PC-3 (cell line): ENCODE results near the gene PELI2. TPM values are rescaled to one million over a fixed set of nuclear protein-coding genes. Genes with fewer than 3 reads are reported as not detected.

Experiments used
- ATAC-seq: fragments of 200-7000 bp; cut with Tn5 transposase; 2 replicates; pipeline ENCODE4 v1.9.1; 2020; ENCODE audit warnings: mild to moderate bottlenecking, moderate library complexity
- BruUV-seq: library from RNA; stranded (reverse); fragments of 400-500 nt; replicated peaks from 2 replicates; lab custom pipeline; 2021; lab: Mats Ljungman, UMichigan
- CTCF ChIA-PET: fragments of 300-600 bp; sonication (Branson Sonifier 250); formaldehyde crosslinking; loops from one replicate; lab custom pipeline; 2022; ENCODE audit warnings: antibody characterized with exemption; lab: Charles Lee
- POLR2A ChIA-PET: fragments of 300-600 bp; sonication (Branson Sonifier 250); formaldehyde crosslinking; loops from one replicate; lab custom pipeline; 2022; ENCODE audit warnings: antibody characterized with exemption; ENCODE audit not compliant: unreplicated experiment; lab: Charles Lee
- DNase-seq: peaks from one replicate; pipeline ENCODE4 v3.0.0-alpha.2; 2015
- H2AFZ ChIP-seq: fragments of 300-600 bp; sonication (generic); 2 replicates; pipeline ENCODE4 v1.6.0; 2016; ENCODE audit warnings: antibody characterized with exemption, low read length
- H3F3A ChIP-seq: fragments of 300-600 bp; sonication (generic); one replicate; pipeline ENCODE4 v1.6.0; 2017; ENCODE audit warnings: antibody characterized with exemption, low read length, control low read depth, mild to moderate bottlenecking; ENCODE audit not compliant: unreplicated experiment
- H3K27ac ChIP-seq: fragments of 300-600 bp; sonication (generic); 2 replicates; pipeline ENCODE4 v1.5.1; 2016; ENCODE audit warnings: mild to moderate bottlenecking, low read length
- H3K27me3 ChIP-seq: fragments of 300-600 bp; sonication (generic); 2 replicates; pipeline ENCODE4 v1.6.1; 2016; ENCODE audit warnings: low read length, mixed read lengths
- H3K36me3 ChIP-seq: fragments of 300-600 bp; sonication (generic); 2 replicates; pipeline ENCODE4 v1.6.1; 2016; ENCODE audit warnings: low read depth, mixed run types, low read length, mixed read lengths
- H3K4me1 ChIP-seq: fragments of 300-600 bp; sonication (generic); 2 replicates; pipeline ENCODE4 v1.5.1; 2016; ENCODE audit warnings: low read length; ENCODE audit not compliant: insufficient read depth
- H3K4me2 ChIP-seq: fragments of 300-600 bp; sonication (generic); 2 replicates; pipeline ENCODE4 v1.6.0; 2016; ENCODE audit warnings: low read length
- H3K4me3 ChIP-seq: fragments of 300-600 bp; sonication (generic); 2 replicates; pipeline ENCODE4 v1.5.1; 2016; ENCODE audit warnings: mild to moderate bottlenecking, low read length, mixed read lengths
- H3K79me2 ChIP-seq: fragments of 300-600 bp; sonication (generic); 2 replicates; pipeline ENCODE4 v1.6.1; 2017; ENCODE audit warnings: low read length, mixed read lengths
- H3K9ac ChIP-seq: fragments of 300-600 bp; sonication (generic); 2 replicates; pipeline ENCODE4 v1.6.0; 2016; ENCODE audit warnings: mild to moderate bottlenecking, low read length
- H3K9me2 ChIP-seq: fragments of 300-600 bp; sonication (generic); replicated peaks from 2 replicates; pipeline ENCODE4 v1.6.1; 2016; ENCODE audit warnings: mixed run types, low read length, mixed read lengths
- H3K9me3 ChIP-seq: fragments of 300-600 bp; sonication (generic); 2 replicates; pipeline ENCODE4 v1.6.1; 2016; ENCODE audit warnings: low read length, mixed read lengths
- H4K20me1 ChIP-seq: fragments of 300-600 bp; sonication (generic); 2 replicates; pipeline ENCODE4 v1.6.1; 2016; ENCODE audit warnings: low read length, mixed read lengths
- EZH2 ChIP-seq: fragments of 300-600 bp; sonication (generic); IDR thresholded peaks from one replicate; pipeline ENCODE4 v1.6.1; 2017; ENCODE audit warnings: antibody characterized with exemption, mild to moderate bottlenecking, low read length; ENCODE audit not compliant: unreplicated experiment
- EZH2phosphoT487 ChIP-seq: fragments of 300-600 bp; sonication (generic); IDR thresholded peaks from 2 replicates; pipeline ENCODE4 v1.6.1; 2018; ENCODE audit warnings: mild to moderate bottlenecking, antibody characterized with exemption, low read length, borderline replicate concordance
- intact Hi-C: fragments of 100-400 bp; cut with micrococcal nuclease; formaldehyde crosslinking; loops from 2 replicates; pipeline ENCODE4 v1.9.0; 2023
- total RNA-seq: library from RNA; depleted of rRNA; stranded (reverse); fragments of >200 nt; gene quantifications from 2 replicates; pipeline ENCODE4 v1.2.3, GENCODE V29; 2014
- TF ChIP-seq, protein P1 (sequence below): fragments of 300-600 bp; sonication (generic); conservative IDR thresholded peaks from 2 replicates; pipeline ENCODE4 v1.5.1; 2017; ENCODE audit warnings: antibody characterized with exemption, low read depth, mild to moderate bottlenecking, low read length

Gene PELI2
- total RNA-seq, 1 experiment from 2014 or later = 0.11 TPM

DNA sequence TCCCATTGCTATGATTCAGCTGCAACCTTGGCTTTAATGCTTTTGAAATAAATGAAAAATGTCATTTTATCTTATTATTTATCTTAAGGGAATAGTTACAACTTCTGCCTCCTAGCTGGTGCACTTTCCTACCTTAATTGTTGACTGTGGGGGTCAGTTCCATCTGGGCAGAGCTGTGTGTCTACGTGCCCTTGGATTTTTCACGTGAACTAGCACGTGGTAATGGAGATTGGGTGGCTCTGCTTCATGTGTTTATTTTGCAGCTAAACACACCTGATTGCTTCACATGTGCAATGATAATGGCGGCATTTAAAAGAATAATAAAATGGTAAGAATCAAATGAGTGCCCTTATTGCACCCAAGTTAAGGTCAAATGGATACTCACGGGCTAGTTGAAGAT lies 10.6 kb upstream of the PELI2 start:
- H3K27ac ChIP-seq = no peak overlapping the region
- H3K9me3 ChIP-seq = no peaks in the 10 kb centered on the region
- H3K36me3 ChIP-seq = no peaks in the 10 kb centered on the region
- no peaks in the 10 kb centered on the region for H3K4me1 ChIP-seq
- no TSS peak for BruUV-seq
- no peak overlapping the region for H3K4me3 ChIP-seq
- no peak overlapping the region for H3K9ac ChIP-seq
- H3K4me2 ChIP-seq = no peak overlapping the region
- TF ChIP-seq, protein P1, sequence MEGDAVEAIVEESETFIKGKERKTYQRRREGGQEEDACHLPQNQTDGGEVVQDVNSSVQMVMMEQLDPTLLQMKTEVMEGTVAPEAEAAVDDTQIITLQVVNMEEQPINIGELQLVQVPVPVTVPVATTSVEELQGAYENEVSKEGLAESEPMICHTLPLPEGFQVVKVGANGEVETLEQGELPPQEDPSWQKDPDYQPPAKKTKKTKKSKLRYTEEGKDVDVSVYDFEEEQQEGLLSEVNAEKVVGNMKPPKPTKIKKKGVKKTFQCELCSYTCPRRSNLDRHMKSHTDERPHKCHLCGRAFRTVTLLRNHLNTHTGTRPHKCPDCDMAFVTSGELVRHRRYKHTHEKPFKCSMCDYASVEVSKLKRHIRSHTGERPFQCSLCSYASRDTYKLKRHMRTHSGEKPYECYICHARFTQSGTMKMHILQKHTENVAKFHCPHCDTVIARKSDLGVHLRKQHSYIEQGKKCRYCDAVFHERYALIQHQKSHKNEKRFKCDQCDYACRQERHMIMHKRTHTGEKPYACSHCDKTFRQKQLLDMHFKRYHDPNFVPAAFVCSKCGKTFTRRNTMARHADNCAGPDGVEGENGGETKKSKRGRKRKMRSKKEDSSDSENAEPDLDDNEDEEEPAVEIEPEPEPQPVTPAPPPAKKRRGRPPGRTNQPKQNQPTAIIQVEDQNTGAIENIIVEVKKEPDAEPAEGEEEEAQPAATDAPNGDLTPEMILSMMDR = no peak
- TF ChIP-seq EZH2phosphoT487 (no peak), EZH2 (no peak)
- H3F3A ChIP-seq = no peaks in the 10 kb centered on the region
- ChIA-PET POLR2A (no interaction called here), CTCF (interaction anchor here (1.1 kb wide), 1 partner anchor 400 kb away, joined by 3 read pairs; no protein-coding TSS in a partner anchor)
- no peaks in the 10 kb centered on the region for H3K79me2 ChIP-seq
- ATAC-seq = no peak
- H2AFZ ChIP-seq = no peak overlapping the region
- H4K20me1 ChIP-seq = no peaks in the 10 kb centered on the region
- DNase-seq = no peak
- peaks cover 82% of the 10 kb centered on the region for H3K27me3 ChIP-seq
- intact Hi-C loops = no loop called here
- H3K9me2 ChIP-seq = no peaks in the 10 kb centered on the region

DNA sequence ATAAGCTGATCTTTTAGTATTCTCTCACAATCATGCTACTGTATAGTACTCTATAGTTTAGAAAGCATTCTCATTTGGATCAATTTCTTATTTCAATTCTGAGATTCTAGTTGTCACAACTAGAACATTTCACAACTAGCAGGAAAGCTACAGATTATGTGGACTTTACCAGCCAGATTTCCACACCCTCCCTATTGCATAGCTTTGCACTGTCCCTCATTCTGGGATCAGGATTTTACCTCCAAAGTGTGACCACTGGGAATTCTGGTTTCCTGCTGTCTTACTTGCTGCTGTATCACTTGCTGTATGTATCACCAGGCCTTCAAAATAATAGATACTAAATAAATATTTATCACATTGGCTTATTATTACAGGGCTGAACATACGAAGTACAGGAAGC lies 10.2 kb upstream of the PELI2 start:
- H3K9me2 ChIP-seq = no peaks in the 10 kb centered on the region
- CTCF ChIA-PET = interaction anchor here (1.1 kb wide), 1 partner anchor 401 kb away, joined by 3 read pairs; no protein-coding TSS in a partner anchor
- intact Hi-C loops = no loop called here
- H2AFZ ChIP-seq = no peak overlapping the region
- TF ChIP-seq EZH2 = no peak
- TF ChIP-seq, protein P1 = no peak
- no peak for TF ChIP-seq EZH2phosphoT487
- no peak overlapping the region for H3K4me2 ChIP-seq
- peaks cover 86% of the 10 kb centered on the region for H3K27me3 ChIP-seq
- no peaks in the 10 kb centered on the region for H3K4me1 ChIP-seq
- no peaks in the 10 kb centered on the region for H3F3A ChIP-seq
- ATAC-seq (no peak), DNase-seq (no peak)
- no peaks in the 10 kb centered on the region for H3K36me3 ChIP-seq
- no peaks in the 10 kb centered on the region for H3K9me3 ChIP-seq
- POLR2A ChIA-PET = no interaction called here
- no peak overlapping the region for H3K27ac ChIP-seq
- no peak overlapping the region for H3K4me3 ChIP-seq
- no peak overlapping the region for H3K9ac ChIP-seq
- no peaks in the 10 kb centered on the region for H4K20me1 ChIP-seq
- BruUV-seq = no TSS peak
- no peaks in the 10 kb centered on the region for H3K79me2 ChIP-seq

DNA sequence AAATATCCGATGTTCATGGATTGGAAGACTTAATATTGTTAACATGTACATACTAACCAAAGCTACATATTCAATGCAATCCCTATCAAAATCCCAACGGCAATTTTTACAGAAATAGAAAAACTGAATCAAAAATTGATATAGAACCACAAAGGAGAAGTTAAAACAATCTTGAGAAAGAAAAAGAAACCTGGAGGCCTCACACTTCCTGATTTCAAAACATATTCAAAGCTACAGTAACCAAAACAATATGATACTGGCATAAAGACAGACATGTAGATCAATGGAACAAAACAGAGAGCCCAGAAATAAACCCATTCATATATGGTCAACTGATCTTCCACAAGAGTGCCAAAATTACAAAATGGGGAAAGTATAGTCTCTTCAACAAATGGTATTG lies 5.4 kb upstream of the PELI2 start:
- Histone ChIP-seq H3K4me3 (no peak overlapping the region), H3K9ac (no peak overlapping the region), H3K4me2 (no peak overlapping the region), H3K4me1 (peaks cover 8% of the 10 kb centered on the region), H3K79me2 (no peaks in the 10 kb centered on the region), H3K27me3 (peaks cover 88% of the 10 kb centered on the region), H4K20me1 (no peaks in the 10 kb centered on the region), H3K36me3 (no peaks in the 10 kb centered on the region), H2AFZ (no peak overlapping the region), H3K9me3 (no peaks in the 10 kb centered on the region), H3F3A (no peaks in the 10 kb centered on the region), H3K9me2 (no peaks in the 10 kb centered on the region), H3K27ac (no peak overlapping the region)
- TF ChIP-seq EZH2phosphoT487 (no peak), EZH2 (peak; percentile 50)
- POLR2A ChIA-PET = interaction anchor here (0.9 kb wide), 1 partner anchor 352 kb away, joined by 4 read pairs; no protein-coding TSS in a partner anchor
- BruUV-seq = no TSS peak
- CTCF ChIA-PET = no interaction called here
- DNase-seq (no peak), ATAC-seq (no peak)
- intact Hi-C loops = loop anchor here (10.0 kb wide), 2 partner anchors 278 to 408 kb away; no protein-coding TSS in a partner anchor
